Measurements from ENCODE around the gene HES5. TPM values are rescaled to one million over a fixed set of nuclear protein-coding genes. Genes with fewer than 3 reads are reported as not detected.

The HES5 gene
- total and polyA plus RNA-seq, 2 experiments from 2014 or later = 0.16 to 0.21 TPM

- TF ChIP-seq ZNF331 (CRISPR knock-in tag; IDR thresholded peaks at IDR 0.05; ENCODE audit: low read depth) (no peak), CREB1 (CRISPR knock-in tag; IDR thresholded peaks at IDR 0.05; ENCODE audit: low read depth) (no peak), NANOG (IDR thresholded peaks at IDR 0.05; ENCODE audit: borderline replicate concordance) (no peak), ZNF114 (CRISPR knock-in tag; IDR thresholded peaks at IDR 0.05) (no peak), JUNB (IDR thresholded peaks at IDR 0.05; ENCODE audit: unreplicated experiment) (no peak), EZH2 (IDR thresholded peaks at IDR 0.05; ENCODE audit: low read depth, unreplicated experiment) (no peak), REST (IDR thresholded peaks at IDR 0.05; ENCODE audit: unreplicated experiment) (no peak), POLR2AphosphoS5 (IDR thresholded peaks at IDR 0.05; ENCODE audit: low read depth) (no peak)
Observed at GRCh38 chr1:2502210-2502609, 27.9 kb downstream of the HES5 start (continued).

GRCh38 chr1:2501820-2502119 lies 28.3 kb downstream of the HES5 start:
- peaks cover 9% of the 10 kb centered on the region for H3K27me3 Mint-ChIP-seq (ENCODE audit: insufficient read depth, low read depth, poor library complexity)
- ATAC-seq = no peak
- TF ChIP-seq EZH2phosphoT487 (IDR thresholded peaks at IDR 0.05; ENCODE audit: unreplicated experiment) (no peak), STAT1 (IDR thresholded peaks at IDR 0.05; ENCODE audit: unreplicated experiment) (no peak), NANOG (IDR thresholded peaks at IDR 0.05; ENCODE audit: borderline replicate concordance) (no peak), CREB1 (CRISPR knock-in tag; IDR thresholded peaks at IDR 0.05; ENCODE audit: low read depth) (no peak), ZNF114 (CRISPR knock-in tag; IDR thresholded peaks at IDR 0.05) (no peak), ZNF462 (CRISPR knock-in tag; IDR thresholded peaks at IDR 0.05) (no peak), POLR2AphosphoS5 (IDR thresholded peaks at IDR 0.05; ENCODE audit: low read depth) (no peak), ETS1 (IDR thresholded peaks at IDR 0.05) (no peak), CTCF (conservative IDR thresholded peaks at IDR 0.05; ENCODE audit: low read depth in 2 of 2) (no peak)

More at GRCh38 chr1:2501820-2502119, 28.3 kb downstream of the HES5 start:
- Mint-ChIP-seq H3K36me3 (ENCODE audit: low read depth) (no peaks in the 10 kb centered on the region), H3K9me3 (no peaks in the 10 kb centered on the region), H3K27ac (no peak overlapping the region), H3K4me3 (no peak overlapping the region), H3K4me1 (no peaks in the 10 kb centered on the region)
- Histone ChIP-seq H3K4me1 (ENCODE audit: insufficient read depth) (no peaks in the 10 kb centered on the region), H3K27ac (ENCODE audit: low read depth) (no peak overlapping the region), H2AFZ (no peak overlapping the region), H3K27me3 (ENCODE audit: insufficient read depth) (no peaks in the 10 kb centered on the region), H3K79me2 (replicated peaks; ENCODE audit: insufficient read depth) (no peaks in the 10 kb centered on the region), H4K20me1 (replicated peaks; ENCODE audit: insufficient read depth) (no peaks in the 10 kb centered on the region), H3K9me2 (ENCODE audit: insufficient read depth) (no peaks in the 10 kb centered on the region), H3F3A (replicated peaks; ENCODE audit: low read depth) (no peaks in the 10 kb centered on the region), H3K4me2 (no peak overlapping the region), H3K36me3 (ENCODE audit: insufficient read depth) (no peaks in the 10 kb centered on the region), H3K4me3 (no peak overlapping the region)
- no peak for DNase-seq (ENCODE audit: low spot score)
